Brain microvascular endothelial cell (primary cell): ENCODE measurements around the gene BMS1.

Experiments used
- DNase-seq: peaks from one replicate; pipeline ENCODE4 v3.0.0-alpha.2; 2020
- H3K27ac ChIP-seq: fragments of 250-450 bp; sonication (Bioruptor Pico); 2 replicates; pipeline ENCODE4 v1.5.1; 2020; ENCODE audit warnings: mild to moderate bottlenecking, moderate library complexity
- H3K27me3 ChIP-seq: fragments of 250-450 bp; sonication (Bioruptor Pico); replicated peaks from 2 replicates; pipeline ENCODE4 v1.5.1; 2020; ENCODE audit warnings: mild to moderate bottlenecking
- H3K36me3 ChIP-seq: fragments of 250-450 bp; sonication (Bioruptor Pico); replicated peaks from 2 replicates; pipeline ENCODE4 v1.5.1; 2020; ENCODE audit warnings: mild to moderate bottlenecking
- H3K4me3 ChIP-seq: 2 replicates; pipeline ENCODE4 v1.5.1; 2011; ENCODE audit warnings: low read depth, mild to moderate bottlenecking, control low read depth, low read length, moderate library complexity
- in situ Hi-C: cut with HindIII; loops from 2 replicates; pipeline ENCODE4 v1.10.0; 2017; ENCODE audit warnings: low sequenced_read_pairs, low pct_ligation_motif_present
- TF ChIP-seq, protein P1 (sequence below): IDR thresholded peaks from 2 replicates; pipeline ENCODE4 v1.5.1; 2011; ENCODE audit warnings: low read depth, mild to moderate bottlenecking, moderate library complexity, low read length, control low read depth, inconsistent platforms; ENCODE audit errors: missing control alignments

The BMS1 gene

DNA sequence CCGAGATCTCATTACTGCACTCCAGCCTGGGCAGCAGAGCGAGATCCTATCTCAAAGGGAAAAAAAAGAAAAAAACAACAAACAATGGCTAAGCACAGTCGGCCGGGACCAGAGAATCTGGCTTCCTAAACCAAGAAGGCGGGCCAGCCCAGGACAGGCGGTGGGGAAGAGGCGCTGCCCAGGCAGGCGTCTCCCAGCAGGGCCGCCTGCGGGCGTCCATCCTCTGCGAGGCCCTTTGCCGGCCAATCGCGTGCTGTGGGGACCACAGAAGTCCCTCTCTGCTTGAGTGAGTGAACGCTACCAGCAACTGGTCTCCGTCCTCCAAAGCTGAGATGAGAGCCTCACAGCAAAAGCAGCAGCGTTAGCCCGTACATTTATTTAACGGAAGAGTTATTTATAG is 14.7 kb upstream of the BMS1 start:
- Histone ChIP-seq H3K27ac (no peak overlapping the region), H3K36me3 (no peaks in the 10 kb centered on the region), H3K4me3 (no peak overlapping the region), H3K27me3 (no peaks in the 10 kb centered on the region)
- in situ Hi-C loops, result no loop called here
- TF ChIP-seq, protein P1, sequence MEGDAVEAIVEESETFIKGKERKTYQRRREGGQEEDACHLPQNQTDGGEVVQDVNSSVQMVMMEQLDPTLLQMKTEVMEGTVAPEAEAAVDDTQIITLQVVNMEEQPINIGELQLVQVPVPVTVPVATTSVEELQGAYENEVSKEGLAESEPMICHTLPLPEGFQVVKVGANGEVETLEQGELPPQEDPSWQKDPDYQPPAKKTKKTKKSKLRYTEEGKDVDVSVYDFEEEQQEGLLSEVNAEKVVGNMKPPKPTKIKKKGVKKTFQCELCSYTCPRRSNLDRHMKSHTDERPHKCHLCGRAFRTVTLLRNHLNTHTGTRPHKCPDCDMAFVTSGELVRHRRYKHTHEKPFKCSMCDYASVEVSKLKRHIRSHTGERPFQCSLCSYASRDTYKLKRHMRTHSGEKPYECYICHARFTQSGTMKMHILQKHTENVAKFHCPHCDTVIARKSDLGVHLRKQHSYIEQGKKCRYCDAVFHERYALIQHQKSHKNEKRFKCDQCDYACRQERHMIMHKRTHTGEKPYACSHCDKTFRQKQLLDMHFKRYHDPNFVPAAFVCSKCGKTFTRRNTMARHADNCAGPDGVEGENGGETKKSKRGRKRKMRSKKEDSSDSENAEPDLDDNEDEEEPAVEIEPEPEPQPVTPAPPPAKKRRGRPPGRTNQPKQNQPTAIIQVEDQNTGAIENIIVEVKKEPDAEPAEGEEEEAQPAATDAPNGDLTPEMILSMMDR, result no peak
- DNase-seq, result no peak

DNA sequence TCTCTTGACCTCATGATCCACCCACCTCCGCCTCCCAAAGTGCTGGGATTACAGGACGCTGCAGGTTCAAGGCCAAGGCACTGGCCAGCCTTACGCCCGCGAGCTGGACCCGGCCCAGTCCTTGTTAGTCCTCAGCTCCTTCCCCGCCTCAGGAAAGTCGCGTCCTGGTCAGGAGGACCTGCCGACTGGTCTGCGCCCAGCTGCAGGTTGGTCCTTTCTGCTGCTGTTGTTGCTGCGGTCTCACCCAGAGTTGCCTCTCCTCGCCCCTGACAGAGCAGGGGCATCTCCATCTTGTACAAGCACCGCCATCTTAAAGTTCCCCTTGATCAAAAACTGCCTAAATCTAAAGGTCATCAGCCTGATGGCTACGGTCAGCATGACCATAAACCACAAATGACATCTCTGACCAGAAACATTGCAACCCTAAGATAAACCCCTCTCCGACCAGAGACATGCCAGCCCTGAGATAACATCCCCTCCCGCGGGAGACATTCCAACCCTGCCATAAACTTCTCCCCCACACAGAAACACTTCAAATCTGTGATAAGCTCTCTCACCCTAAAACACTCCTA is 13.9 kb upstream of the BMS1 start:
- Histone ChIP-seq H3K36me3 (no peaks in the 10 kb centered on the region), H3K27ac (no peak overlapping the region), H3K4me3 (no peak overlapping the region), H3K27me3 (no peaks in the 10 kb centered on the region)
- no peak for DNase-seq
- TF ChIP-seq, protein P1, result no peak
- in situ Hi-C loops, result no loop called here

DNA sequence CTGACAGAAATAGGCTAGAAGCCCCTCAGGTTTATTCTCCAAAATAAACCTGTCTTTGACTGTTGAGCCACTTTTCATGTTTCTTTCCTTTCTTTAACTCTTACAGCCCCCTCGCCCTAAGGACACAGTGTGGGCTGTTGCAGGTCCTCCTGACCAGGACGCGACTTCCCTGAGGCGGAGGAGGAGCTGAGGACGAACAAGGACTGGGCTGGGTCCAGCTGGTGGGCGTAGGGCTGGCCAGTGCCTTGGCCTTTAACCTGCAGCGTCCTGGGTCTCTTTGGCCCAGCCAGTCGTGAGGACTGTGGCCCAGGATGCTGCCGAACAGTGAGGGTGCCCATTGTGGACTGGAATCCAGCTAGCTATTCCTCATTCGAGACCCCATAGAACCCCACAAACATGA is 13.4 kb upstream of the BMS1 start:
- in situ Hi-C loops, result no loop called here
- no peak overlapping the region for H3K4me3 ChIP-seq
- no peaks in the 10 kb centered on the region for H3K36me3 ChIP-seq
- TF ChIP-seq, protein P1, result no peak
- H3K27ac ChIP-seq, result no peak overlapping the region
- H3K27me3 ChIP-seq, result no peaks in the 10 kb centered on the region
- no peak for DNase-seq

- H3K27ac ChIP-seq, result no peak overlapping the region
- H3K4me3 ChIP-seq, result no peak overlapping the region
- no peak for DNase-seq
- H3K27me3 ChIP-seq, result no peaks in the 10 kb centered on the region
- TF ChIP-seq, protein P1, result no peak
- no peaks in the 10 kb centered on the region for H3K36me3 ChIP-seq
- in situ Hi-C loops, result no loop called here
These were observed 12.9 kb upstream of the BMS1 start for GRCh38 chr10:42769673-42770072.

DNA sequence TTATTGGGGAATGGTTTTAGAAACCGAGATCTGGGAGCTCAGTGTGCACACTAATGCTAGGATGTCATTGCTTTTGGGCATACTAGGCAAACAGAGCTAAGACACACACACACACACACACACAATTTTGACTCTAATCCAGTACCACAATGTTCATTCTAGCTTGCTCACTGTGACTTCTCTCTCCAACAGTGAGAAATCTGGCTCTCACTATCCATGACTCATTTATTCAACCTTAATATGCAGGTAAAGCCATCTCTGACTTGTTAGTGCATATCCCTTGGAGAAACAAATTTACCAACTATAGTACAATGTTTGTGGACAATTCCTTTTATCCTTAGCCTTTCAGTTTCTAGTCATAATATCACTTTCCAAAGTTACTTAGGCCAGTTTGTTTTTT is 5.9 kb upstream of the BMS1 start:
- Histone ChIP-seq H3K36me3 (no peaks in the 10 kb centered on the region), H3K27ac (no peak overlapping the region), H3K4me3 (no peak overlapping the region), H3K27me3 (no peaks in the 10 kb centered on the region)
- in situ Hi-C loops, result no loop called here
- no peak for DNase-seq
- TF ChIP-seq, protein P1, result no peak

- Histone ChIP-seq H3K36me3 (peaks cover 5% of the 10 kb centered on the region), H3K4me3 (no peak overlapping the region), H3K27ac (no peak overlapping the region), H3K27me3 (no peaks in the 10 kb centered on the region)
- no peak for DNase-seq
- in situ Hi-C loops, result no loop called here
- TF ChIP-seq, protein P1, result no peak
These were observed 2.1 kb upstream of the BMS1 start for GRCh38 chr10:42780456-42780855.
